K562 (cell line): ENCODE results near the gene RSU1. TPM values are rescaled to one million over a fixed set of nuclear protein-coding genes. Genes with fewer than 3 reads are reported as not detected.

Source experiments
- ATAC-seq: fragments of 200-7000 bp; cut with Tn5 transposase; 3 replicates; pipeline ENCODE4 v1.9.1; 2020; ENCODE audit warnings: moderate library complexity
- Bru-seq: library from RNA; stranded (reverse); fragments of 400-500 nt; gene quantifications from one replicate; lab custom pipeline; 2021; lab: Mats Ljungman, UMichigan
- BruChase-seq, 2 experiments: library from RNA; stranded (reverse); fragments of 400-500 nt; gene quantifications; one replicate each; lab custom pipeline; 2021; lab: Mats Ljungman, UMichigan
- BruUV-seq: library from RNA; stranded (reverse); fragments of 400-500 nt; replicated peaks from 2 replicates; lab custom pipeline; 2021; lab: Mats Ljungman, UMichigan
- CTCF ChIA-PET: fragments of 300-600 bp; formaldehyde crosslinking; extraction: SDS; loops from one replicate; lab custom pipeline; 2021; ENCODE audit warnings: low intra/inter-chr PET ratio; lab: Yijun Ruan, JAX
- POLR2A ChIA-PET: fragments of 300-600, 350-650 bp; sonication (Branson Sonifier 250); formaldehyde crosslinking; extraction: SDS; loops from one replicate; lab custom pipeline; 2021; ENCODE audit warnings: antibody characterized with exemption, inconsistent platforms; lab: Yijun Ruan, JAX
- DNase-seq, 4 experiments: peaks; one replicate each; pipeline versions ENCODE4 v3.0.0 to v3.0.0-alpha.2; 2011 to 2018; ENCODE audit warnings: low spot score in 3 of 4, mixed read lengths in 3 of 4; ENCODE audit errors: extremely low read depth in 1 of 4
- FAIRE-seq: peaks from 2 replicates; lab custom pipeline; 2011; peaks lifted over from hg19 to GRCh38; lab: Jason Lieb, UNC
- H2AFZ ChIP-seq: 2 replicates; pipeline ENCODE4 v1.6.0; 2011; ENCODE audit warnings: low read depth, low read length, control low read depth, inconsistent platforms
- H3K27ac ChIP-seq: fragments of 200-600 bp; 3 replicates; pipeline ENCODE4 v1.8.0; 2011; ENCODE audit warnings: low read depth, mild to moderate bottlenecking, control low read depth, inconsistent platforms, low read length, moderate library complexity, mixed read lengths; ENCODE audit errors: extremely low read depth
- H3K27me3 ChIP-seq, 2 experiments: fragments of 300-600 bp in 1 of 2; 2 replicates in 1 of 2; 3 replicates in 1 of 2; pipeline versions ENCODE4 v1.6.0 to v1.8.0; 2011; ENCODE audit warnings: inconsistent platforms in 2 of 2, low read length in 2 of 2, mild to moderate bottlenecking in 1 of 2, mixed read lengths in 1 of 2, moderate library complexity in 1 of 2; ENCODE audit not compliant: control insufficient read depth in 2 of 2, insufficient read depth in 2 of 2
- H3K36me3 ChIP-seq: fragments of 300-600 bp; 3 replicates; pipeline ENCODE4 v1.8.0; 2011; ENCODE audit warnings: mild to moderate bottlenecking, low read length, inconsistent platforms; ENCODE audit not compliant: control insufficient read depth, insufficient read depth
- H3K4me1 ChIP-seq, 2 experiments: fragments of 200-600 bp in 1 of 2; replicated peaks in 1 of 2; 2 replicates in 1 of 2; 3 replicates in 1 of 2; pipeline versions ENCODE4 v1.5.1 to v1.8.0; 2011; ENCODE audit warnings: inconsistent platforms in 2 of 2, low read length in 2 of 2, mild to moderate bottlenecking in 1 of 2, mixed read lengths in 1 of 2, moderate library complexity in 1 of 2; ENCODE audit not compliant: control insufficient read depth in 2 of 2, insufficient read depth in 2 of 2
- H3K4me2 ChIP-seq: 2 replicates; pipeline ENCODE4 v1.6.1; 2011; ENCODE audit warnings: low read length, control low read depth, inconsistent platforms, mixed read lengths; ENCODE audit not compliant: insufficient read depth
- H3K4me3 ChIP-seq: fragments of 200-600 bp; sonication (generic), shearing (Covaris generic); 2 replicates; pipeline ENCODE4 v1.5.1; 2016; ENCODE audit warnings: control low read depth, inconsistent platforms
- H3K79me2 ChIP-seq: fragments of 200-600 bp; 3 replicates; pipeline ENCODE4 v1.8.0; 2011; ENCODE audit warnings: low read length, inconsistent platforms; ENCODE audit not compliant: control insufficient read depth, insufficient read depth
- H3K9ac ChIP-seq, 2 experiments: 2 replicates each; pipeline versions ENCODE4 v1.6.0 to v1.6.1; 2011; ENCODE audit warnings: low read depth in 2 of 2, low read length in 2 of 2, control low read depth in 1 of 2, inconsistent platforms in 1 of 2, mild to moderate bottlenecking in 1 of 2, mixed read lengths in 1 of 2; ENCODE audit not compliant: insufficient read depth in 1 of 2
- H3K9me1 ChIP-seq: one replicate; pipeline ENCODE4 v1.6.0; 2011; ENCODE audit warnings: inconsistent platforms, mild to moderate bottlenecking, low read length, moderate library complexity; ENCODE audit not compliant: control insufficient read depth, insufficient read depth
- H3K9me3 ChIP-seq: replicated peaks from 2 replicates; pipeline ENCODE4 v1.5.1; 2011; ENCODE audit warnings: low read depth, low read length, inconsistent platforms; ENCODE audit not compliant: control insufficient read depth, insufficient read depth
- H4K20me1 ChIP-seq: replicated peaks from 2 replicates; pipeline ENCODE4 v1.6.1; 2011; ENCODE audit warnings: low read length, inconsistent platforms, mixed read lengths; ENCODE audit not compliant: control insufficient read depth, insufficient read depth
- CEBPG ChIP-seq, 3 experiments: fragments of 200-800 bp in 1 of 3; sonication (Bioruptor generic) in 1 of 3; sonication (generic) in 1 of 3; formaldehyde crosslinking in 1 of 3; IDR thresholded peaks in 2 of 3; conservative IDR thresholded peaks in 1 of 3; 2 replicates each; pipeline versions ENCODE4 v1.6.1 to v1.8.0; 2016 to 2022; ENCODE audit warnings: missing compliant biosample characterization in 2 of 3, missing genetic modification characterization in 2 of 3, mild to moderate bottlenecking in 1 of 3, missing genetic modification reagents in 1 of 3
- JUN ChIP-seq, 2 experiments: sonication (generic) in 1 of 2; formaldehyde crosslinking in 1 of 2; IDR thresholded peaks; 2 replicates each; pipeline versions ENCODE4 v1.6.1 to v1.8.0; 2012 to 2022; ENCODE audit warnings: borderline replicate concordance in 2 of 2, mild to moderate bottlenecking in 2 of 2, improper control_type of control experiment in 1 of 2, low read depth in 1 of 2, low read length in 1 of 2, missing genetic modification reagents in 1 of 2
- JUND ChIP-seq, 2 experiments: IDR thresholded peaks; 2 replicates in 1 of 2; 3 replicates in 1 of 2; pipeline ENCODE4 v1.6.1; 2011; ENCODE audit warnings: borderline replicate concordance in 2 of 2, low read depth in 2 of 2, low read length in 2 of 2, improper control_type of control experiment in 1 of 2, missing biosample characterization in 1 of 2, missing genetic modification characterization in 1 of 2, missing genetic modification reagents in 1 of 2
- MTA1 ChIP-seq: fragments of 450-650 bp; IDR thresholded peaks from 2 replicates; pipeline ENCODE4 v1.6.1; 2017; ENCODE audit warnings: borderline replicate concordance
- POLR2G ChIP-seq: fragments of 200-400 bp; formaldehyde crosslinking; IDR thresholded peaks from 2 replicates; pipeline ENCODE4 v1.6.1; 2017; ENCODE audit warnings: low read depth, mild to moderate bottlenecking, antibody characterized with exemption, low read length, moderate library complexity
- TBL1XR1 ChIP-seq, 2 experiments: IDR thresholded peaks; 2 replicates each; pipeline ENCODE4 v1.6.1; 2012; ENCODE audit warnings: improper control_type of control experiment in 2 of 2, low read length in 2 of 2, mild to moderate bottlenecking in 1 of 2
- TEAD1 ChIP-seq, 2 experiments: fragments of 450-650 bp in 1 of 2; sonication (generic) in 1 of 2; formaldehyde crosslinking; IDR thresholded peaks; 2 replicates each; pipeline versions ENCODE4 v1.4.0 to v1.8.0; 2020 to 2022; ENCODE audit warnings: mild to moderate bottlenecking in 2 of 2, missing genetic modification reagents in 1 of 2
- ZNF324 ChIP-seq: fragments of 250-450 bp; sonication (Bioruptor Pico); IDR thresholded peaks from 2 replicates; pipeline ENCODE4 v1.4.0; 2020; ENCODE audit warnings: mild to moderate bottlenecking
- ZNF79 ChIP-seq: fragments of 250-450 bp; sonication (Bioruptor Pico); IDR thresholded peaks from 2 replicates; pipeline ENCODE4 v1.4.0; 2020; ENCODE audit warnings: low read depth, mild to moderate bottlenecking, moderate library complexity
- WGBS: fragments of 100-300 bp; shearing (Covaris generic); methylation state at CpG from one replicate; pipeline ENCODE4 v1.1.6; 2016; ENCODE audit warnings: low coverage, mixed read lengths; ENCODE audit not compliant: insufficient coverage; ENCODE audit errors: missing lambda C conversion rate; 5-methylcytosine and 5-hydroxymethylcytosine counted together
- in situ Hi-C: fragments of 300-500 bp; cut with MboI; formaldehyde crosslinking; loops from 4 replicates; pipeline ENCODE4 v1.15.0; 2018; ENCODE audit warnings: inconsistent platforms, mixed read lengths
- intact Hi-C: fragments of 100-400 bp; cut with micrococcal nuclease; formaldehyde crosslinking; loops from 2 replicates; pipeline ENCODE4 v1.14.2; 2022
- long read RNA-seq, 3 experiments: library from polyadenylated mRNA in 2 of 3; library from RNA in 1 of 3; unstranded in 2 of 3; stranded (forward) in 1 of 3; transcript quantifications; one replicate each; pipeline ENCODE4 v2.0.0, GENCODE V29; 2019 to 2022
- polyA minus RNA-seq, 3 experiments: library from RNA; depleted of rRNA, polyadenylated mRNA; stranded (reverse); fragments of >200 nt; gene quantifications; 2 replicates each; pipeline ENCODE4 v1.2.3, GENCODE V29; 2011
- polyA plus RNA-seq, 8 experiments: library from polyadenylated mRNA; depleted of rRNA in 4 of 8; stranded (reverse) in 5 of 8; unstranded in 3 of 8; fragments of >200 nt; fragmentation: Nextera tagmentation in 2 of 8; fragmentation: Illumina TruSeq in 1 of 8; extraction: Ambion mirVana in 2 of 8; extraction: Trizol in 1 of 8; gene quantifications; 2 replicates each; pipeline versions ENCODE4 v1.2.1 to v1.2.3, GENCODE V29; 2011 to 2014; ENCODE audit warnings: inconsistent platforms in 1 of 8, missing spikeins in 1 of 8
- total RNA-seq, 7 experiments: library from RNA; depleted of rRNA in 6 of 7; stranded (reverse); fragments of >200 nt in 6 of 7; fragmentation: Illumina TruSeq in 2 of 7; extraction: Trizol in 2 of 7; gene quantifications; 2 replicates each; pipeline versions ENCODE4 v1.2.1 to v1.2.3, GENCODE V29; 2011 to 2021; ENCODE audit warnings: low replicate concordance in 1 of 7
- TF ChIP-seq, protein P1 (sequence below): sonication (generic); formaldehyde crosslinking; IDR thresholded peaks from 2 replicates; pipeline ENCODE4 v1.8.0; 2022; ENCODE audit warnings: missing genetic modification reagents, mild to moderate bottlenecking, moderate library complexity, borderline replicate concordance

The RSU1 gene
- 20.2 and 20.9 TPM in 2 replicates for total RNA-seq (2011; cell fraction: chromatin; rRNA removed; ENCODE audit: low replicate concordance)
- total RNA-seq (2011; cell fraction: nucleolus; rRNA removed): 6.5 and 12.8 TPM in 2 replicates
- total RNA-seq (2011; cell fraction: nucleoplasm; rRNA removed): 11.2 and 12.5 TPM in 2 replicates
- total RNA-seq (2014; rRNA removed) (18.8 and 26.1 TPM in 2 replicates), total RNA-seq (2014; rRNA removed; fragmentation: Illumina TruSeq; extraction: Trizol) (28.7 and 28.9 TPM in 2 replicates), total RNA-seq (2015; rRNA removed; fragmentation: Illumina TruSeq; extraction: Trizol) (29.9 and 31.5 TPM in 2 replicates), total RNA-seq (2021) (27.7 and 29.1 TPM in 2 replicates), polyA plus RNA-seq (2011; rRNA removed) (43.6 and 45.2 TPM in 2 replicates), polyA plus RNA-seq (2014; fragmentation: Illumina TruSeq; extraction: Trizol) (44.8 and 61.1 TPM in 2 replicates), polyA plus RNA-seq (2014; fragmentation: Nextera tagmentation; extraction: Ambion mirVana) (10 to 100 TPM; 60.0 to 67.3 TPM), polyA plus RNA-seq (2014; rRNA removed) (28.8 and 37.2 TPM in 2 replicates), polyA minus RNA-seq (2011; rRNA and poly(A)+ RNA removed) (34.7 and 35.3 TPM in 2 replicates), Bru-seq, nascent RNA (percentile 56 among the genes with signal in this experiment), BruChase-seq, experiment 1, labeled RNA remaining after a 2-hour chase (percentile 57 among the genes with signal in this experiment), BruChase-seq, experiment 2, labeled RNA remaining after a 6-hour chase (percentile 55 among the genes with signal in this experiment)
- polyA plus RNA-seq (2011; cell fraction: cytosol; rRNA removed): 33.6 and 39.3 TPM in 2 replicates
- 13.3 and 17.7 TPM in 2 replicates for polyA plus RNA-seq (2011; cell fraction: nucleus; rRNA removed)
- polyA plus RNA-seq (2012): 25.3 and 34.6 TPM in 2 replicates
- 13.1 and 19.8 TPM in 2 replicates for polyA minus RNA-seq (2011; cell fraction: cytosol; rRNA and poly(A)+ RNA removed)
- polyA minus RNA-seq (2011; cell fraction: nucleus; rRNA and poly(A)+ RNA removed): 4.3 and 9.9 TPM in 2 replicates
- long read RNA-seq, experiment 1, transcript RSU1-205 (8 exons, 3,639 nt): minor isoform, 15 of 71 reads
- long read RNA-seq, experiment 1, transcript RSU1-203 (8 exons, 3,919 nt): minor isoform, 8 of 71 reads
- long read RNA-seq, experiment 1, transcript RSU1-201 (9 exons, 3,834 nt): major isoform, 40 of 71 reads
- long read RNA-seq, experiment 1, partial matches to known transcripts: 5 of 71 reads
- long read RNA-seq, experiment 1, other reads (novel, unspliced or antisense): 3 of 71 reads
- long read RNA-seq, experiment 2, transcript RSU1-201 (9 exons, 3,834 nt): major isoform, 10 of 18 reads
- long read RNA-seq, experiment 2, partial matches to known transcripts: 2 of 18 reads
- long read RNA-seq, experiment 2, other reads (novel, unspliced or antisense): 2 of 18 reads
- long read RNA-seq, experiment 3, transcript RSU1-205 (8 exons, 3,639 nt): minor isoform, 7 of 36 reads
- long read RNA-seq, experiment 3, transcript RSU1-201 (9 exons, 3,834 nt): major isoform, 27 of 36 reads
- long read RNA-seq, experiment 3, partial matches to known transcripts: 1 of 36 reads
- long read RNA-seq, experiment 3, other reads (novel, unspliced or antisense): 1 of 36 reads

- FAIRE-seq (peak; percentile 100), DNase-seq (peak; percentile 94 to 99 (median 96)), ATAC-seq (peak; percentile 97)
- Histone ChIP-seq H3K4me2 (peak within 1 kb of the TSS; percentile 90), H3K4me3 (peak within 1 kb of the TSS; percentile 81), H3K9me1 (no peaks in the 10 kb centered on the region), H2AFZ (peak within 1 kb of the TSS; percentile 96), H3K4me1 (peaks cover 7 to 12% of the 10 kb centered on the region in 2 experiments), H3K9me3 (no peaks in the 10 kb centered on the region; the same call in none of the 2 replicates), H3K27ac (peak within 1 kb of the TSS; percentile 87), H3K36me3 (no peaks in the 10 kb centered on the region), H3K9ac (peak within 1 kb of the TSS; percentile 83 to 93), H3K27me3 (no peaks in the 10 kb centered on the region), H4K20me1 (no peaks in the 10 kb centered on the region), H3K79me2 (peaks cover 10% of the 10 kb centered on the region)
- ChIA-PET POLR2A (interaction anchor here (0.6 to 1.5 kb wide), 8 partner anchors 8 to 1109 kb away, joined by 3 to 6 read pairs (median 3); partner anchors contain the start of gene VIM), CTCF (no interaction called here)
- intact Hi-C loops (no loop called here), in situ Hi-C loops (loop anchor here (25.0 kb wide), 1 partner anchor 930 kb away; no protein-coding TSS in a partner anchor)
- no TSS peak for BruUV-seq
- under 1% methylated on average over 59 of the region's 65 CpGs for WGBS
- TF ChIP-seq, protein P1, sequence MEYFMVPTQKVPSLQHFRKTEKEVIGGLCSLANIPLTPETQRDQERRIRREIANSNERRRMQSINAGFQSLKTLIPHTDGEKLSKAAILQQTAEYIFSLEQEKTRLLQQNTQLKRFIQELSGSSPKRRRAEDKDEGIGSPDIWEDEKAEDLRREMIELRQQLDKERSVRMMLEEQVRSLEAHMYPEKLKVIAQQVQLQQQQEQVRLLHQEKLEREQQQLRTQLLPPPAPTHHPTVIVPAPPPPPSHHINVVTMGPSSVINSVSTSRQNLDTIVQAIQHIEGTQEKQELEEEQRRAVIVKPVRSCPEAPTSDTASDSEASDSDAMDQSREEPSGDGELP (CRISPR knock-in tag): peak; percentile 92
- no peak for TF ChIP-seq ZNF324 (CRISPR knock-in tag)
- TF ChIP-seq TEAD1 (CRISPR knock-in tag; IDR thresholded peaks at IDR 0.05): 0 out of 4 replicates have a peak, but pooled peaks of 1 of the 2 experiments have one; percentile 26
- TF ChIP-seq CEBPG (CRISPR knock-in tag; IDR thresholded peaks at IDR 0.05): peak; percentile 94
- peak; percentile 95 to 98 for TF ChIP-seq CEBPG (tag; conservative IDR thresholded peaks at IDR 0.05 in 1 of 2, IDR thresholded peaks at IDR 0.05 in 1 of 2)
- peak; percentile 95 for TF ChIP-seq POLR2G
- TF ChIP-seq TBL1XR1 (IDR thresholded peaks at IDR 0.05; ENCODE audit: low read length in 2 of 2): no peak
- no peak for TF ChIP-seq ZNF79 (CRISPR knock-in tag)
- no peak for TF ChIP-seq MTA1
- peak; percentile 6; the same call in 1 of the 2 replicates for TF ChIP-seq JUN (IDR thresholded peaks at IDR 0.05; ENCODE audit: borderline replicate concordance, low read depth, low read length)
- no peak for TF ChIP-seq JUN (CRISPR knock-in tag; IDR thresholded peaks at IDR 0.05; ENCODE audit: borderline replicate concordance)
- peak; percentile 62; the same call in 1 of the 2 replicates for TF ChIP-seq JUND (IDR thresholded peaks at IDR 0.05; ENCODE audit: borderline replicate concordance, low read depth, low read length)
- peak; percentile 45; the same call in 1 of the 3 replicates for TF ChIP-seq JUND (tag; IDR thresholded peaks at IDR 0.05; ENCODE audit: borderline replicate concordance, low read depth, low read length)
Observed at GRCh38 chr10:16817125-16818019, at the start of gene RSU1. RSU1 (minus strand) TSS chr10:16817424; CDS start chr10:16817081, 343 bp downstream.
